KMS-11 (cell line): ENCODE measurements around the gene HBZ.
"Not testable (repeated sequence)": the region's sequence is repeated elsewhere in the genome, so short reads cannot be mapped to it uniquely, and the experiment has no call there.

ENCODE experiments used
- H2AFZ ChIP-seq: fragments of 200-600 bp; sonication (generic); 2 replicates; pipeline ENCODE4 v1.6.1; 2016; ENCODE audit warnings: antibody characterized with exemption, mixed run types, low read depth
- H3K27ac ChIP-seq: fragments of 200-600 bp; sonication (generic); 2 replicates; pipeline ENCODE4 v1.6.1; 2016; ENCODE audit warnings: mild to moderate bottlenecking, mixed run types
- H3K27me3 ChIP-seq: fragments of 200-600 bp; sonication (generic); 2 replicates; pipeline ENCODE4 v1.6.1; 2017; ENCODE audit warnings: mild to moderate bottlenecking, low read depth, mixed run types, moderate library complexity; ENCODE audit not compliant: insufficient read depth
- H3K36me3 ChIP-seq: fragments of 200-600 bp; sonication (generic); 2 replicates; pipeline ENCODE4 v1.6.1; 2017; ENCODE audit warnings: mild to moderate bottlenecking, mixed run types; ENCODE audit not compliant: insufficient read depth
- H3K4me1 ChIP-seq: fragments of 200-600 bp; sonication (generic); 2 replicates; pipeline ENCODE4 v1.6.1; 2016; ENCODE audit warnings: mild to moderate bottlenecking, low read depth, mixed run types; ENCODE audit not compliant: poor library complexity, severe bottlenecking
- H3K4me2 ChIP-seq: fragments of 200-600 bp; sonication (generic); 2 replicates; pipeline ENCODE4 v1.7.0; 2016; ENCODE audit warnings: mild to moderate bottlenecking, mixed run types
- H3K4me3 ChIP-seq: fragments of 200-600 bp; sonication (generic); IDR thresholded peaks from 2 replicates; pipeline ENCODE4 v1.6.1; 2017; ENCODE audit warnings: low read depth, low read length, mixed read lengths; ENCODE audit not compliant: insufficient read depth
- H3K79me2 ChIP-seq: fragments of 200-600 bp; sonication (generic); 2 replicates; pipeline ENCODE4 v1.6.1; 2016; ENCODE audit warnings: low read depth, mixed run types; ENCODE audit not compliant: insufficient read depth
- H3K9ac ChIP-seq: fragments of 200-600 bp; sonication (generic); 2 replicates; pipeline ENCODE4 v1.6.1; 2016; ENCODE audit warnings: mild to moderate bottlenecking, mixed run types
- H4K20me1 ChIP-seq: fragments of 200-600 bp; sonication (generic); 2 replicates; pipeline ENCODE4 v1.6.1; 2016; ENCODE audit warnings: mild to moderate bottlenecking, mixed run types; ENCODE audit not compliant: insufficient read depth
- CTCF ChIP-seq: fragments of 200-600 bp; sonication (generic); conservative IDR thresholded peaks from 2 replicates; pipeline ENCODE4 v1.6.1; 2017; ENCODE audit warnings: low read depth, mild to moderate bottlenecking, antibody characterized with exemption, low read length, moderate library complexity, mixed read lengths

Gene HBZ

GRCh38 chr16:154217-155030, 2.0 kb downstream of the HBZ start:
- peak overlapping the region; percentile 79 for H2AFZ ChIP-seq
- no peak overlapping the region for H3K27ac ChIP-seq
- no peaks in the 10 kb centered on the region for H4K20me1 ChIP-seq
- H3K4me3 ChIP-seq: no peak overlapping the region
- no peaks in the 10 kb centered on the region for H3K36me3 ChIP-seq
- H3K27me3 ChIP-seq: peaks cover 68% of the 10 kb centered on the region
- no peak for TF ChIP-seq CTCF
- H3K4me2 ChIP-seq: peak overlapping the region; percentile 87
- H3K79me2 ChIP-seq: no peaks in the 10 kb centered on the region
- no peak overlapping the region for H3K9ac ChIP-seq
- peaks cover 9% of the 10 kb centered on the region for H3K4me1 ChIP-seq

- no peak for TF ChIP-seq CTCF
- Histone ChIP-seq H3K27me3 (peaks cover 65% of the 10 kb centered on the region), H3K4me2 (peak overlapping the region; percentile 87; the same call in 1 of the 2 replicates), H3K9ac (no peak overlapping the region), H3K27ac (no peak overlapping the region), H3K4me1 (peaks cover 9% of the 10 kb centered on the region), H2AFZ (peak overlapping the region; percentile 79), H3K36me3 (no peaks in the 10 kb centered on the region), H3K4me3 (no peak overlapping the region), H4K20me1 (no peaks in the 10 kb centered on the region), H3K79me2 (no peaks in the 10 kb centered on the region)
Observed at GRCh38 chr16:155031-155398, 2.6 kb downstream of the HBZ start.

- Histone ChIP-seq H3K4me1 (peaks cover 8% of the 10 kb centered on the region), H3K4me3 (no peak overlapping the region), H2AFZ (no peak overlapping the region), H3K36me3 (no peaks in the 10 kb centered on the region), H3K27me3 (peaks cover 74% of the 10 kb centered on the region), H3K27ac (no peak overlapping the region), H3K9ac (no peak overlapping the region), H3K79me2 (no peaks in the 10 kb centered on the region), H3K4me2 (no peak overlapping the region), H4K20me1 (no peaks in the 10 kb centered on the region)
- TF ChIP-seq CTCF: no peak
Observed at GRCh38 chr16:159136-159849, 6.8 kb downstream of the HBZ start.

GRCh38 chr16:160242-160641, 7.8 kb downstream of the HBZ start:
- H4K20me1 ChIP-seq, H3K9ac ChIP-seq, H2AFZ ChIP-seq, H3K36me3 ChIP-seq, H3K27ac ChIP-seq, H3K4me1 ChIP-seq, H3K4me2 ChIP-seq, H3K79me2 ChIP-seq, H3K4me3 ChIP-seq: not testable (repeated sequence)
- peaks cover 68% of the 10 kb centered on the region for H3K27me3 ChIP-seq

- Histone ChIP-seq H3K27ac (no peak overlapping the region), H3K4me3 (no peak overlapping the region), H3K36me3 (no peaks in the 10 kb centered on the region), H3K4me1 (no peaks in the 10 kb centered on the region), H3K9ac (no peak overlapping the region), H2AFZ (no peak overlapping the region), H3K4me2 (no peak overlapping the region), H3K27me3 (peaks cover 68% of the 10 kb centered on the region), H3K79me2 (no peaks in the 10 kb centered on the region), H4K20me1 (no peaks in the 10 kb centered on the region)
- TF ChIP-seq CTCF: no peak
Observed at GRCh38 chr16:160691-161190, 8.3 kb downstream of the HBZ start.
